GM21723 (cell line): ENCODE measurements around the gene OLA1.

Source experiments
- ATAC-seq: cut with Tn5 transposase; IDR thresholded peaks from one replicate; pipeline ENCODE4 v1.9.1; 2021; ENCODE audit warnings: mild to moderate bottlenecking, moderate library complexity; ENCODE audit not compliant: unreplicated experiment

Gene OLA1

DNA sequence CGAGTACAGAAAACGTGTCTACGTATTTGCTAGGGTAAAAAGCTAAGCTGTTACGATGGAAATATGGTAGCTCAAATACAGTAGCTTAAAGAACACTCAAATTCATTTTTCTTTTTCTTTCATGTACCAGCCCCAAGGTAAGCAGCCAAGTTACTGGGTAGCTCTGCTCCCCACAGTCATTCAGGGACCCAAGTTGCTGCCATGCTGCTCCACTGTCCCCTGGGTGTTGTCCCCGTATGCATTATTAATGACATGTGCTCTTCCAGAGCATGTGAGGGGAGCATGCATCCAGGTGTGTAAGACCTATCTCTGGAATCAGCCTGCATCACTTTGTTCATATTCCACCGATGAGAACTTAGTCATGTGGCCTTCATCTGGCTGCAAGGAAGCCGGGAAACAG, 178.1 kb downstream of the OLA1 start:
- no peak for ATAC-seq

DNA sequence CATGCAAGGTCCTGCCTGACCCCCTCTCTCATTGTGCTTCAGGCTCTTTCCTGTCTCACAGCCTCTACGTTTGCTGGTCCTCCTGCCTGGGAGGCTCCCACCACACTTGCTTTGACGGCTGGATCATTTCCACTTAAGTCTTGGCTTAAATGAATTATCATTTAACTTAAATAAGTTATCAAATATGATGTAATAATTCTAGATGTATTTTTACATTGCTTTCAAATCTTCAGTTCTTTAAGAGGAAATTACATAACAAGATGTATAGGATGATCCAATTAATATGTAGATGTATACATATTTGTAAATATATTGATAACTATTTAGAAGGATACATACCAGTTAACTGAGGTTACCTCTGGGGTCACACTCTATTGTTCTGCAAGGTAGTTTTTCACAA, 180.5 kb downstream of the OLA1 start:
- no peak for ATAC-seq

- no peak for ATAC-seq
Measured at GRCh38 chr2:174066871-174067270, 181.5 kb downstream of the OLA1 start.

DNA sequence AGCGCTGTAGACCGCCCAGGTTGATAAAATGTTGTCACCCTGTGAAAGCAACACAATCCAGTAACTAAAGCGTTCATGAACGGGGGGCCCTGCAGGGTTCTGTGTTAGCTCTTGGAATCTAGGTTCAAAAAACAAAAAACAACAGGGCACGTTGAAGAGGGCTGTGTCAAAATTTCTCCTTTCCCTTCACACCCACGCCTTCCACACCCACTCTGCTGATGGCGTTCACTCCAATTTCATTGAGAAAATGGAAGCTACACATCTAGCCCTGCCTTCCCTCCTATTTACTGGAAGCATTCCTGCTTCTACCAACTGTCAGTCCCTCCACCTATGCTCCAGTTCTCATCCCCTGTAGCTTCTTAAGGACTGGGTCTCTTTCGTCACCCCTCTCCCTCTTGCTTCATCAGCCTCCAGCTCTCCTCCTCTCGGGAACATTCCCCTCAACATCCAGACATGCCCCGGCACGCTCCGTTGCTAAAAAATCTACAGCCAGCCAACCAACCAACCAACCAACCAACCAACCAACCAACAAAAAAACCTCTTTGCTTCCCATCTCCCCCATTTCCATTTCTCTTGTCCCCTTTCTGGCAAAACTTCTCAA, 184.7 kb downstream of the OLA1 start:
- ATAC-seq, result no peak

- ATAC-seq, result no peak
Measured at GRCh38 chr2:174062934-174063333, 185.4 kb downstream of the OLA1 start.

DNA sequence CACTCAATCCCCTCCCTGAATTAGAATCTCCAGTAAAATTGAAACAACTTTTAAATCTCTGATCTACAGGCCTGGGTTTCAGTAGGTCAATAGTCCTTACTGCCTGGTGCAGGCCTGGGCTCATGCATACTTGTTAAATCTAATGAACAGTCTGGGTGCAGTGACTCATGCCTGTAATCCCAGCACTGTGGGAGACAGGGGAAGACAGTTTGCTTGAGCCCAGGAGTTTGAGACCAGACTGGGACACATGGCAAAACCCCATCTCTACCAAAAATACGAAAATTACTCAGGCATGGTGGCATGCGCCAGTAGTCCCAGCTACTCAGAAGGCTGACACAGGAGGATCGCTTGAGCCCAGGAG, 188.5 kb downstream of the OLA1 start:
- no peak for ATAC-seq

DNA sequence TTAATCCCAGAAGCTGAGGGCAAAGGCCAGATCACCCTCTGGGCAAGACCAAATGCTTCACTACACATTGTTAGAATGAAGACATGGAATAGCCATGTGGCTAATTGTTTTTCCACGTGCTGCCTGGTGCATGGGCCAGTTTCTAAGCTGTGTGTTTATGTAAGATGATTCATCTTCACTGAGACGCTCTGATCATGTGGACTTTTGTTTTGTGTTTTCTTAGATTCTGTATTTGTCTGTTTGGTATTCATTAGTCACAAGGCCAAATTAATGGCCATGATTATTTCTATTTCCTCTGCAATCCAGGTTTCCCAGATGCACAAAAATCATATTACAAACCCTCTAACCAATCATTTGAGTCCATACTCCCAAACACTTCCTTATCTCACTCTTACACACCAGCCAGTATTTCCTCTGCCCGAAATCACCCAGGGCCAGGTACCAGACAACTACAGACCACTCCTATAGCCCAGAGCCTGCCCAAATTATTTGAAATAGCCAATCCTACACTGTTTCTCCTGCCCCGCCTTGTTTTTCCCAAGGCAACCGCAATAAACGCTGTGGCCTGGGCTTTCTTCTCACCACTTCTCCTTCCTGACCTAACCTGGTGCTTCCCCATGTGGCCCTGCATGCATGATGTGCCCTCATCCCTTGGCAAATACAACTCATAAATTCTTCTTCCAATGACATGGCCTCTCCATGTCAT, 189.0 kb downstream of the OLA1 start:
- ATAC-seq, result no peak

- ATAC-seq, result no peak
Measured at GRCh38 chr2:174058456-174058855, 189.9 kb downstream of the OLA1 start.

DNA sequence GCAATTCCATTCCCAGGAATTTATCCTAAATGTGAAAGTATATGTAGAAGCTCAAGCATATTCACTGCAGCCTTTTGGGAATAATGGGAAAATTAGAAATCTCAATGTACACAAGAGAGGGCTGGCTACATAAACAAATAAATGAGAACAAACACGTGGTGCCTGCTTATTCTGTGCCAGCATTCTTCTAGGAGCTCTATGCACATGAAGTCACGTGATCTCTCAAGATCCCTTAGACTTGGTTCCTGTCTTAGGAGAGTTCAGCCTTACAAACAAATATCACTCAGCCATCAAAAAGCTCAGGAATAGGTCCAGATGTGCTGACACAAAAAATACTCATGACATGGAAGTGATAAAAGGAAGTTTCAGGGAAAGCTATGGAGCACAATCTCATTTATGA, 190.3 kb downstream of the OLA1 start:
- ATAC-seq, result no peak

DNA sequence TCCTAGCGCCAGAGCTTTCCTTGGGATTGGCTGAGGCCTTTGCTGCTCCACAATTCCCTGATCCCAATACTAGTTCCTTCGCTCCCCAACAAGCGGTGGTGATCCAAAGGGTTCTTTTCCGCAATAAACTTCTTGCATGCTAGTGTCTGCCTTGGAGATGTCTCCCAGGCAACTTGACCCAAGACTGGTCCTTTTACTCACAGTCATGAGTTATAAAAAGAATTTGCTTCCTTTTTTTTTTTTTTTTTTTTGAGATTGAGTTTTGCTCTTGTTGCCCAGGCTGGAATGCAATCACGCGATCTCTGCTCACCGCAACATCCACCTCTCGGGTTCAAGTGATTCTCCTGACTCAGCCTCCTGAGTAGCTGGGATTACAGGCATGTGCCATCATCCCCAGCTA, 193.4 kb downstream of the OLA1 start:
- no peak for ATAC-seq

DNA sequence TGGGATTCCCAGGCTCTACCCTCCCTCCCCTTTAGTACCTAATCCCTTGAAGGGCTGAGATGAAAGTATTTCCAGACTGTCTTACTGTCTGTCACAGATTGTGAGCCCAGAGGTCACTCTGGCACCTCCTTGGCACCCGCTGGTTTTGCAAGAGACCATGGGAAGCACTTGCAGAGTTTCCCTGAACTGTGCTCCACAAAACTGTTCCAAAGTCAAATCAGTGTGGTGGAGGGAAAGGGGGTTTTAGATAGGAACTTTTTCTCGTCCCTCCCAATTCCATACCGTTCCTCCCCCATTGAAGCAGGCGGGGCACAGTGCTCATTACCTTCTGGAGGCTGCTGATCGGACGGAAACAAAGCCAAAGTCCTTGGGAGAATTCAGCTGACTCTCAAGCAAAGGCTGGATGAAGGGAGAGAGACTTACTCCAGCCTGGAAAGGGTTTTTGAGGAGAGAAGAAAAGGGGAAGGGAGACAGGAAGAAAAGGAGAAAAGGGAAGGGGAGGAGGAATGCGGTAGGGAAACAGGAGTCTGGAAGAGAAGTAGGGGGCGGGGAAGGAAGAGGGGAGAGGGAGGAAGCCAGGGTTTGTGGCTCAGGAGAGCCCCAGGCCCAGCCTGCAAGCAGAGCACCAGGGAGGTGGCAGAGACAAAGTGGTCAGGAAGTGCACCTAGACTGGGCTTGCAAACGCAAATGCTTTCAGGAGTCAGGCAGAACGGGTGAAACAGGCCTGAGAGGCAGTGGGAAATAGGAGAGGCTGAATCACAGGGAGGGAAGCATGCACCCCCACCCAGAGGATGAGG, 194.8 kb downstream of the OLA1 start:
- ATAC-seq, result no peak

- ATAC-seq, result no peak
Measured at GRCh38 chr2:174052584-174052976, 195.8 kb downstream of the OLA1 start.

- no peak for ATAC-seq
Measured at GRCh38 chr2:174051741-174052583, 196.4 kb downstream of the OLA1 start.

- no peak for ATAC-seq
Measured at GRCh38 chr2:174051068-174051467, 197.3 kb downstream of the OLA1 start.

- no peak for ATAC-seq
Measured at GRCh38 chr2:174049895-174050294, 198.4 kb downstream of the OLA1 start.

DNA sequence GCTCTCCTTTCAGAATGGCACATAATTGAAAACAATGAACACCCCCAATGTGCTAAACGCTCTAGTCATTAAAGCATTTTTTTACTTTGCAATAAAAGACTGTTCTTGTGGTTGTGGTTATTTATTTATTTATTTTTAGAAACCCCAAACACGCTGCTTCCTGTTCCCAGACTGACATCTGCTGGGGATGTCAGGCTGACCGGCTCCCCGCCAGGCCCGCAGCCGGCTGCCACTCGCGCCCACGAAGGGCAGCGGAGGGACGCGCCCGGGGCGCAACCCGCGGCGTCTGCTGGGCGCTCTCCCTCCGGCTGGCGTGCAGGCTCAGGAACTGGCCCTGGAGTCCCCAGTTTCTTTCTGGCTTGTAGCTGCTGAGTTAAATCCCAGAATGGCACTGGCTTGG, 200.1 kb downstream of the OLA1 start:
- no peak for ATAC-seq

DNA sequence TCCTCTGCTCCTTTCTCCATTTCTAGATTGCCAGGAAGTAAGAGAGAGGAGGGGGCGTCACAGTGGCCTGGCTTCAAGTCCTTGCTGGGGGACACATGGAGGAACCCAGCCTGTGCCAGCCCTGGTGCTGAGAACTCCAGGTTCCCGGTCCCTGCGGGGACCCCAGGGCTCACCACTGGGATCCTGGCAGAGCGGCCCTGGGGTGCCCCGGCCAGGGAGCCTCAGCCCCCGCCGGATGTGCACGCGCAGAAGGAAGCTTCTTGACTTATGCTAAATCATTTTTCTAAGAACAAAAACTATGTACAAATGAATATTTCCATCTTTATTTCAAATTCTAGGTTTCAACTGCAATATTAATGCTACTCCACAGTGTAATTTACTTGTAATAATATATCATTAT, 200.6 kb downstream of the OLA1 start:
- no peak for ATAC-seq

- no peak for ATAC-seq
Measured at GRCh38 chr2:174046172-174046571, 202.2 kb downstream of the OLA1 start.

DNA sequence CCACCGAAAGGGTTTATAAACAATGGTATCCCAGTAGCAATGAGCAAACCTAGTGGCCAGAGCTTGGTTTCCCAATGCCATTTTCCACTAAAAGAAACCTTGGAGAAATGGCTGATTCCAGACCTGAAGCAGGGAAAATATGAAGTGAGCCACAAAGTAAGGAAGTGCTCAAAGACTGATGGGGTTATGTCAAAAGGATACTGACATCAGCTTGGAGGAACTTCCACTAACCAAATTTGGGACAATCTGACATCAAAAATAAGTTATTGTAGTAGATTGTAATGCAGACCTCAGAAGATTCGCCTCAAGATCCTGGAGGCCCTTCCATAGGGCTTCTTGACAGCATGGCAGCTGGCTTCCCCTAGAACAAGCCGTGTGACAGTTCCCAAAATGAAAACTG, 203.8 kb downstream of the OLA1 start:
- no peak for ATAC-seq

GRCh38 chr2:174040417-174040701, 208.0 kb downstream of the OLA1 start:
- no peak for ATAC-seq

DNA sequence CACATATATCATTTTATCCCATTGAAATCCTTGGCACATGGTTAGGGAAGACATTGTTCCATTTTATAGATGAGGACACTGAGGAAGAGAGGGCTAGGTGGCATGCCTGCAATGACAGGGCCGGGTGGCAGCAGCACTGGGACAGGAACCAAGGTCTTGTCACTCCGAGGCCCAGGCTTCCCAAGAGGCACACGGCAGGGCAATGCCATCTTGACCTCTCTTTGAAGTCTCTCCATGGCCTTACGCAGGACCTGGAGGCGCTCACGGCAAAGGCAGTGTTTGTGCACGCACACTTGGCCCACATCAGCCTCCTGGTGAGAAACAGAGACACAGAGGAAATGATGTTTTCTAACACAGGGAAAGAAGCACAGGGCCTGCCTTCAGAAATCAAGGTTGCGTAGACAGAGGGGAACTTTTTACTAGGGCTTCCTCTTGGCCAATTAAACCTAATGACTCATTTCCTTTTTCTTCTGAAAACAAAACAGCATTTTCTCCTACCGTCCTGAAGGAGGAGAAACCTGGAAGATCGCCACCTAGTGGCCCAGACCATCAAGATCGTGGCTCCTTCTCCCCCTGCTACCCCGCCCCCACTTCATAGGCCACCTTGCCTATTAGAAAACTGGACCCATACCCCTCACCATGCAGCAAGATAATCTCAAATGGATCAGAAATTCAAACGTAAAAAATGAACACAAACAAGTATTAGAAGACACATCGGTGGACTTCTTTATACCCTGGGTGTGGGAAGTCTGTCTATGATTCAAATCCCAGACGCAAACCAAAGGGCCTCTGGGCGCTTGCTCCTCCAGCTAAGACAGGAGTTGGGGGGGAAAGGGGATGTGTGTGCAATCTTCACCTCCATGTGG, 208.5 kb downstream of the OLA1 start:
- peak; percentile 86 for ATAC-seq
